GM12872 (cell line): ENCODE measurements around the gene FAM53B.

Experiments used
- CTCF ChIP-seq: IDR thresholded peaks from 3 replicates; pipeline ENCODE4 v1.5.1; 2011; ENCODE audit warnings: low read depth, mild to moderate bottlenecking, low read length, moderate library complexity; ENCODE audit not compliant: insufficient read depth

Gene FAM53B

DNA sequence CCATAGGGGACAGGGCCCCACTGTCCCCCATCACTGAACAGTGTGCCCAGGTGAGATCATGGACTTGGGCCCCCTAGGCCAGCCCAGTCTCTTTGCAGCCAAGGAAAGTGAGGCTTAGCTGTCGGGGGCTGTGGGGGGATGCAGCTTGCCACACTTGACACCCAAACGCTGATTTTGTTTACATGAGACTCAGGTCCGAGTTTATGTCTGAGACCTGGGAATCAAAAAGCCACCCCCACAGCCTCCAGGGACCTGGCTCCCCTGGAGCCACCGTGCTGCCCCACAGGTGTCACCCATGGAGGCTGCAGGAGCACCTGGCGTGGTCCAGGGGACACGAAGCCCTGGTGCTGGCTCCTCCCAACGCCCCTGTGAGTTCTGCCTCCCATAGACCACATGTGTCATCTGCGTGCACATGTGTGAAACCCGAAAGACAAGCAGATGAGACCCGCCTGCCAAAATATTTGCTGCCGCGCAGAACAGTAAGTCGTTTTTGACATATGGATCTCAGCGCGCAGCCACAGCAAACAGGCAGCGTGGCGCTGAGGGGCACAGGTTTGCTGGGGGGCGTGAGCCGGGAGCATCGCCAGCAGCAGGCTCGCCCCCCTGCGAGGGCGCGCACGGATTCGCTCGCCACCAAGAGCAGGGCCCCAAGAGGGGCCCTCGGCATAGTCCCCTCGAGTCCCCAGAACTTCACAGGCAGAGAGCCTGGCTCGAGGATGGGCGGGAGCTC, 170.3 kb downstream of the FAM53B start:
- TF ChIP-seq CTCF: no peak

GRCh38 chr10:124572751-124573150, 171.4 kb downstream of the FAM53B start:
- TF ChIP-seq CTCF: no peak

DNA sequence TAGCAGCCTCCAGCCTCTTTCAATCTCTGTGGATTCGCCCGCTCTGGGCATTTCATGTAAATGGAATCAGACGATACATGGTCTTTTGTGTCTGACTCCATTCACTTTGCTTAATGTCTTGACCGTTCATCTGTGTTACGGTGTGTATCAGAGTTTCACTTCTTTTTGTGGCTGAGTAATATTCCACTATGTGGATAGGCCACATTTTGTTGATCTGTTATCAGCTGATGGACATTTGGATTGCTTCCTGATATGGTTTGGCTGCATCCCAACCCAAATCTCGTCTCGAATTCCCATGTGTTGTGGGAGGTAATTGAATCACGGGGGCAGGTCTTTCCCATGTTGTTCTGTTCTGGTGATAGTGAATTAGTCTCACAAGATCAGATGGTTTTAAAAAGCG, 173.5 kb downstream of the FAM53B start:
- no peak for TF ChIP-seq CTCF

DNA sequence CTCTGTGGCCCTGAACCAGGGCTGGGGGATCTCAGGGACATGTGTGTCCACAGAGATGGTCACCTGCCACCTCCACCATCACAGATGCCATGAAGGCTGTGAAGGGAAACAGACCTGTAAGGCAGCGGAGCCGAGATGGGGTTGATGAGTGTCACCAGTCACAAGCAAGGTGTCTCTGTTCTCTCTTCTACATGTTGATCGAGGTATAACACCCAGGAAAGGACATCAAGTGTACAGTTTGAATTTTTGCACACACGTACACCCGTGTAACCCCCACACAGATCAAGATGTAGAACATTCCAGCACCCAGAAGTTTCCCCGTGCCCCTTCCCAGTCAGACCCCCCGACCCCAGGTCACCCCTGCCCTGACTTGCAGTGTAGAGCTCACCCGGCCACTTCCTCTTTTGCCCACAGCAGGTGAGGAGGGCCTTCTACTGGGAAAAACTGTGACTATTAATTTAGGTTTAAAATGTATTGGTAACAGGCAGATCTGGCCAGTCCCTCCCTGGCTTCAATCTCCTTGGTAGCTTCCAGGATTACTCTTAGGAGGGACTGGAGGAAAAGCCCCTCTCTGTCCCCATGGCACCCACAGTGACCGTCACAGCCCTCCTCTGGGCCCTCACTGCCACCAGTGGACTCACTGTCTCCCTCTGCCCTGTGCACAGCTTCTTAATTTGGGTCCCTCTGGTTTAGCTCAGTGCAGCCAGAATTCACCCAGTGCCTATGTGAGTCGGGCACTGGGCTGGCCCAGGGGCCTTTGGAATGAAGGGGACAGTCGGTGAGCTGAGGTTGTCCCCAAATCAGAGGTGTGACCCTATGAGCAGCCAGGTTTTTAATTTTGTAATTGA, 174.3 kb downstream of the FAM53B start:
- no peak for TF ChIP-seq CTCF
